ENCODE data around the gene DACH1. TPM values are rescaled to one million over a fixed set of nuclear protein-coding genes. Genes with fewer than 3 reads are reported as not detected.

DACH1 gene
- total RNA-seq, 4 donors from 2014 or later = 0.38 to 5.8 (median 2.5) TPM

- no peak overlapping the region for H3K4me3 ChIP-seq (ENCODE audit: low read depth, poor library complexity, severe bottlenecking)
- intact Hi-C loops (cut with DNase I; ENCODE audit: low total_unique reads) = no loop called here
- WGBS, 2 donors = 59 to 60% methylated on average over 3 of the region's 3 CpGs
- TF ChIP-seq CTCF (IDR thresholded peaks at IDR 0.05) = no peak
- no peak for TF ChIP-seq POLR2A (IDR thresholded peaks at IDR 0.05)
- DNase-seq (ENCODE audit: low spot score in 2 of 2) = no peak
Measured at GRCh38 chr13:71611292-71611691, 255.7 kb downstream of the DACH1 start.

- intact Hi-C loops (cut with DNase I; ENCODE audit: low total_unique reads) = no loop called here
- DNase-seq (ENCODE audit: low spot score in 2 of 2) = no peak
- TF ChIP-seq CTCF (IDR thresholded peaks at IDR 0.05) (no peak), POLR2A (IDR thresholded peaks at IDR 0.05) (no peak)
- 25 to 35% methylated on average over 5 of the region's 5 CpGs for WGBS, 2 donors
- H3K4me3 ChIP-seq (ENCODE audit: low read depth, poor library complexity, severe bottlenecking) = no peak overlapping the region
Measured at GRCh38 chr13:71610876-71611275, 256.1 kb downstream of the DACH1 start.

GRCh38 chr13:71609271-71609670, 257.7 kb downstream of the DACH1 start:
- no peak overlapping the region for H3K4me3 ChIP-seq (ENCODE audit: low read depth, poor library complexity, severe bottlenecking)
- WGBS, 2 donors = 91 to 93% methylated on average over 7 of the region's 7 CpGs
- DNase-seq (ENCODE audit: low spot score in 2 of 2) = no peak
- intact Hi-C loops (cut with DNase I; ENCODE audit: low total_unique reads) = no loop called here
- TF ChIP-seq POLR2A (IDR thresholded peaks at IDR 0.05) (no peak), CTCF (IDR thresholded peaks at IDR 0.05) (no peak)

- DNase-seq (ENCODE audit: low spot score in 2 of 2) = no peak
- 47 to 48% methylated on average over 2 of the region's 2 CpGs for WGBS, 2 donors
- TF ChIP-seq CTCF (IDR thresholded peaks at IDR 0.05) = no peak
- no peak for TF ChIP-seq POLR2A (IDR thresholded peaks at IDR 0.05)
- no peak overlapping the region for H3K4me3 ChIP-seq (ENCODE audit: low read depth, poor library complexity, severe bottlenecking)
- intact Hi-C loops (cut with DNase I; ENCODE audit: low total_unique reads) = no loop called here
Measured at GRCh38 chr13:71607575-71607974, 259.4 kb downstream of the DACH1 start.

GRCh38 chr13:71606818-71607217, 260.2 kb downstream of the DACH1 start:
- intact Hi-C loops (cut with DNase I; ENCODE audit: low total_unique reads) = no loop called here
- TF ChIP-seq POLR2A (IDR thresholded peaks at IDR 0.05) (no peak), CTCF (IDR thresholded peaks at IDR 0.05) (no peak)
- H3K4me3 ChIP-seq (ENCODE audit: low read depth, poor library complexity, severe bottlenecking) = no peak overlapping the region
- no peak for DNase-seq (ENCODE audit: low spot score in 2 of 2)

- 76 to 83% methylated on average over 2 of the region's 2 CpGs for WGBS, 2 donors
- intact Hi-C loops (cut with DNase I; ENCODE audit: low total_unique reads) = no loop called here
- no peak overlapping the region for H3K4me3 ChIP-seq (ENCODE audit: low read depth, poor library complexity, severe bottlenecking)
- no peak for DNase-seq (ENCODE audit: low spot score in 2 of 2)
- no peak for TF ChIP-seq CTCF (IDR thresholded peaks at IDR 0.05)
- TF ChIP-seq POLR2A (IDR thresholded peaks at IDR 0.05) = no peak
Measured at GRCh38 chr13:71605744-71606143, 261.3 kb downstream of the DACH1 start.

Measured in lower leg skin (tissue), 4 donors.